GM21825 (cell line): Measurements from ENCODE around the gene C19orf81.

ENCODE experiments used
- ATAC-seq: cut with Tn5 transposase; IDR thresholded peaks from one replicate; pipeline ENCODE4 v1.9.1; 2021; ENCODE audit warnings: mild to moderate bottlenecking, moderate library complexity; ENCODE audit not compliant: unreplicated experiment

Gene C19orf81

GRCh38 chr19:50657712-50658440, 8.6 kb downstream of the C19orf81 start:
- ATAC-seq, result peak; percentile 49

- no peak for ATAC-seq
Measured at GRCh38 chr19:50658441-50659317, 9.4 kb downstream of the C19orf81 start.

GRCh38 chr19:50659318-50660087, 10.3 kb downstream of the C19orf81 start:
- no peak for ATAC-seq

GRCh38 chr19:50660088-50660366, 10.8 kb downstream of the C19orf81 start:
- ATAC-seq, result no peak

GRCh38 chr19:50661023-50661422, 11.8 kb downstream of the C19orf81 start:
- no peak for ATAC-seq

GRCh38 chr19:50661766-50662650, 12.8 kb downstream of the C19orf81 start:
- ATAC-seq, result no peak

GRCh38 chr19:50662651-50663481, 13.6 kb downstream of the C19orf81 start:
- no peak for ATAC-seq

- ATAC-seq, result no peak
Measured at GRCh38 chr19:50663482-50663790, 14.2 kb downstream of the C19orf81 start.

- ATAC-seq, result no peak
Measured at GRCh38 chr19:50664204-50664603, 15.0 kb downstream of the C19orf81 start.

GRCh38 chr19:50666346-50667176, 17.3 kb downstream of the C19orf81 start:
- no peak for ATAC-seq

GRCh38 chr19:50667177-50667758, 18.0 kb downstream of the C19orf81 start:
- ATAC-seq, result no peak

- no peak for ATAC-seq
Measured at GRCh38 chr19:50667759-50668231, 18.6 kb downstream of the C19orf81 start.

- ATAC-seq, result no peak
Measured at GRCh38 chr19:50668416-50668815, 19.2 kb downstream of the C19orf81 start.

GRCh38 chr19:50668879-50669278, 19.6 kb downstream of the C19orf81 start:
- ATAC-seq, result no peak

- ATAC-seq, result no peak
Measured at GRCh38 chr19:50669302-50670101, 20.3 kb downstream of the C19orf81 start.

GRCh38 chr19:50670102-50670380, 20.8 kb downstream of the C19orf81 start:
- no peak for ATAC-seq

- no peak for ATAC-seq
Measured at GRCh38 chr19:50673118-50673517, 23.9 kb downstream of the C19orf81 start.

GRCh38 chr19:50676625-50677197, 27.5 kb downstream of the C19orf81 start:
- ATAC-seq, result no peak
